Activated naive CD8-positive, alpha-beta T cell treated with anti-CD3 and anti-CD28 coated beads for 36 hours (primary cell): ENCODE measurements around the gene SIGLEC11. TPM values are rescaled to one million over a fixed set of nuclear protein-coding genes. Genes with fewer than 3 reads are reported as not detected.
"Not testable (repeated sequence)": the region's sequence is repeated elsewhere in the genome, so short reads cannot be mapped to it uniquely, and the experiment has no call there.

Experiments
- DNase-seq: peaks from one replicate; pipeline ENCODE4 v3.0.0; 2021
- H3K27ac Mint-ChIP-seq: one replicate; pipeline ENCODE4 v1.8.0; 2022; ENCODE audit warnings: mild to moderate bottlenecking, moderate library complexity, mixed read lengths
- H3K27me3 Mint-ChIP-seq: one replicate; pipeline ENCODE4 v1.8.0; 2022; ENCODE audit warnings: mild to moderate bottlenecking, mixed read lengths
- H3K36me3 Mint-ChIP-seq: one replicate; pipeline ENCODE4 v1.8.0; 2021; ENCODE audit warnings: mild to moderate bottlenecking, mixed read lengths
- H3K4me1 Mint-ChIP-seq: one replicate; pipeline ENCODE4 v1.8.0; 2021; ENCODE audit warnings: mixed read lengths
- H3K4me3 Mint-ChIP-seq: one replicate; pipeline ENCODE4 v1.8.0; 2022; ENCODE audit warnings: mild to moderate bottlenecking, moderate library complexity, mixed read lengths
- H3K9me3 Mint-ChIP-seq: one replicate; pipeline ENCODE4 v1.8.0; 2022; ENCODE audit warnings: mixed read lengths
- total RNA-seq, 2 experiments: library from RNA; stranded (reverse); gene quantifications; one replicate each; pipeline ENCODE4 v1.2.3, GENCODE V29; 2021

Gene SIGLEC11
- total RNA-seq, 2 experiments from 2014 or later, result not detected

GRCh38 chr19:49929611-49930482, 31.1 kb downstream of the SIGLEC11 start:
- DNase-seq, result peak; percentile 90
- peaks cover 63% of the 10 kb centered on the region for H3K36me3 Mint-ChIP-seq
- peak overlapping the region; percentile 97 for H3K4me3 Mint-ChIP-seq
- H3K27ac Mint-ChIP-seq, result peak overlapping the region; percentile 99
- H3K27me3 Mint-ChIP-seq, result peaks cover 10% of the 10 kb centered on the region
- H3K4me1 Mint-ChIP-seq, result peaks cover 43% of the 10 kb centered on the region
- peaks cover 5% of the 10 kb centered on the region for H3K9me3 Mint-ChIP-seq

- Mint-ChIP-seq H3K4me1 (peaks cover 43% of the 10 kb centered on the region), H3K9me3 (peaks cover 5% of the 10 kb centered on the region), H3K36me3 (peaks cover 63% of the 10 kb centered on the region), H3K27me3 (peaks cover 10% of the 10 kb centered on the region), H3K27ac (peak within 1 kb of the TSS; percentile 99), H3K4me3 (peak within 1 kb of the TSS; percentile 97)
- DNase-seq, result peak; percentile 91
Measured at GRCh38 chr19:49929121-49929610, 31.8 kb downstream of the SIGLEC11 start, which contains the start of the genes ATF5 and NUP62. TSS of gene ATF5 (plus strand) at chr19:49929205. CDS start at chr19:49930851, 1,646 bp downstream. TSS of gene NUP62 (minus strand) at chr19:49929504. CDS start at chr19:49909807, 19,697 bp downstream.

DNA sequence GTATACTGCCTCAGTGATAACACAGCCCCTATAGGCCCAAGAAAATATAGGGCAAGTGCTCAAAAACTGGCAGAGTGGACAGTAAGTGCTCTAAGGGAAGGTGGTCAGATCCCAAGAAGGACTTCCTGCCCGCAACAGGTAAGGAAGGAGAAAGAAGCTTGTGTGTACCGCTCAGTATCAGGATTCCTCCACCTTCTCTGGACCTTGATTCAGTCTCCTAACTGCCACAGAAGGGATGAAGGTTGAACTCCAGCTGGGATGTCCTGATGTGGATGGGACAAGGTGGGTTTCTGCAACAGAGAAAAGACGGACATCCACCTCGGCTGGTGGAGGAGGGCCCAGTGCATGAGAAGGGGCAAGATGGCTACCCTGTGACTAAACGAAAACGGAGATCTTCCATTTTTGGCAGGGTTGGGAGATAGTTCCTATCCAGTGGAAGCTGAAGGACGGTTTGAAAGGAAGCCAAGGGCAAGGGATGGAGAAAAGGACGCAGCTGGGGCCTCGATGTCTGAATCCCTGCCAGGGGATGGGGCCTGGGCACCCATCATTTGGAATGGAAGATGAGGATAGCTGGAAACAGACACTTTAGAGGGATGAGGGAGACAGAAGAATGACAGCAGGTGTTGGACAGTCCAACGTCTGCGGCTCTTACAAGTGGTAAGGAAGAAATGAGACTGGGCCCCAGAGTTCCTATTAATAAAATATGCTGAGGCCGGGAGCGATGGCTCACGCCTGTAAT, 33.3 kb downstream of the SIGLEC11 start:
- H3K4me3 Mint-ChIP-seq, result peak overlapping the region; percentile 97
- H3K27ac Mint-ChIP-seq, result peak overlapping the region; percentile 99
- H3K9me3 Mint-ChIP-seq, result peaks cover 5% of the 10 kb centered on the region
- peaks cover 42% of the 10 kb centered on the region for H3K4me1 Mint-ChIP-seq
- H3K27me3 Mint-ChIP-seq, result peaks cover 10% of the 10 kb centered on the region
- H3K36me3 Mint-ChIP-seq, result peaks cover 58% of the 10 kb centered on the region
- DNase-seq, result no peak

- H3K4me1 Mint-ChIP-seq, result peaks cover 43% of the 10 kb centered on the region
- DNase-seq, result no peak
- H3K27me3 Mint-ChIP-seq, result peaks cover 10% of the 10 kb centered on the region
- no peak overlapping the region for H3K27ac Mint-ChIP-seq
- peak overlapping the region; percentile 52 for H3K4me3 Mint-ChIP-seq
- peaks cover 52% of the 10 kb centered on the region for H3K36me3 Mint-ChIP-seq
- H3K9me3 Mint-ChIP-seq, result peaks cover 5% of the 10 kb centered on the region
Measured at GRCh38 chr19:49926515-49926914, 34.5 kb downstream of the SIGLEC11 start.

- peaks cover 52% of the 10 kb centered on the region for H3K36me3 Mint-ChIP-seq
Measured at GRCh38 chr19:49925486-49925885, 35.5 kb downstream of the SIGLEC11 start.

DNA sequence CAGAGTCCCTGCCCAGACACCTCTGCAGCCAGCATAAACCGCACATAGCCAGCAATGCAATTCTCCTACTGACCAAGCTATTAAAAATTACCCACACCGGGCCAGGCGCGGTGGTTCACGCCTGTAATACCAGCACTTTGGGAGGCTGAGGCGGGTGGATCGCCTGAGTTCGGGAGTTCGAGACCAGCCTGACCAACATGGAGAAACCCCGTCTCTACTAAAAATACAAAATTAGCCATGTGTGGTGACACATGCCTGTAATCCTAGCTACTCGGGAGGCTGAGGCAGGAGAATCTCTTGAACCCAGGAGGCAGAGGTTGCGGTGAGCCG, 36.1 kb downstream of the SIGLEC11 start:
- peaks cover 51% of the 10 kb centered on the region for H3K36me3 Mint-ChIP-seq
- not testable (repeated sequence) for H3K27me3 Mint-ChIP-seq, DNase-seq, H3K4me3 Mint-ChIP-seq, H3K9me3 Mint-ChIP-seq
- peaks cover 43% of the 10 kb centered on the region for H3K4me1 Mint-ChIP-seq
- peak overlapping the region; percentile 38 for H3K27ac Mint-ChIP-seq

More at GRCh38 chr19:49925486-49925885, 35.5 kb downstream of the SIGLEC11 start:
- Mint-ChIP-seq H3K27ac (no peak overlapping the region), H3K27me3 (peaks cover 10% of the 10 kb centered on the region), H3K4me3 (no peak overlapping the region), H3K9me3 (peaks cover 5% of the 10 kb centered on the region), H3K4me1 (peaks cover 47% of the 10 kb centered on the region)
- no peak for DNase-seq

DNA sequence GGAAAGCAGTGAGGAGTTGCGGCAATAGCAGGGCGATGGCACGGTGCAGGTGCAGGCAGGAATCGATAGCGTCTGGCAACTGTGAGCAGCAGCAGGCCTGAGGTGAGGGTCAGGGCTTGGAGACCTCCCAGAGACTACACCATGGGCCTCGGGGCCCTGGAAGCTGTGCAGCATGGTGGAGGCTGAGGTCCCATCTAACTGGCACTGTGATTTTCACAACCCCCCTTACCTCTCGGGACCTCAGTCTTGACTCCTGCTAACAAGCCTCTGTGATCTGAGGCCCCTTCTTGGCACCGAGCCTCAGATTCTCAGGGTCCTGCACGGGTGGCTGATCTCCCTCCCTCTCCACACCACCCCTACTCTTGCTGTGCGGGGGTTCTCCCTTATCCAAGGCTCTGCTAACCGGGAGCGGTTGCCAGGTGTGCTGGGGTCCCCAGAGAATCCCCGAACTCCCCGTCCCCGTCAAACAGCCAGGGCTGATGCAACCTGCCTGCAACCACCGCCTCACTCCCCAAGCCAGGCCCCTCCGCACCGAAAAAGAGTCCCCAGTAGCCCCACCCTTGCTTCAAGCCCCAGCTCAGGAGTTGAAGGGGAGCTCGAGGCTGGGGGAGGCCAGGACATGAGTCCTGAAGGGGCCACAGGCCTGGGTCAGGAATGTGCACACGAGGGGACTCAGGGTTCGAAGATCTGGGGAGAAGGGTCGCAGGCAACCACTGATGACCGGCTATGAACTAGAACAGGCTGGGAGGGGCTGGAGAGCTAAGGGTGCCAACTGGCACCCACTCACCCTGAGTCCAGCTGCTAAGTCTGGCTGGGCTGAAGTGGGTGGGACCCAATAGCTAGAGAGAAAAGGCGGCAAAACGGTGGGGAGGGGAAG, 36.7 kb downstream of the SIGLEC11 start:
- no peak for DNase-seq
- Mint-ChIP-seq H3K4me1 (peaks cover 37% of the 10 kb centered on the region), H3K4me3 (no peak overlapping the region), H3K36me3 (peaks cover 48% of the 10 kb centered on the region), H3K27ac (peak overlapping the region; percentile 38), H3K9me3 (no peaks in the 10 kb centered on the region), H3K27me3 (peaks cover 5% of the 10 kb centered on the region)

DNA sequence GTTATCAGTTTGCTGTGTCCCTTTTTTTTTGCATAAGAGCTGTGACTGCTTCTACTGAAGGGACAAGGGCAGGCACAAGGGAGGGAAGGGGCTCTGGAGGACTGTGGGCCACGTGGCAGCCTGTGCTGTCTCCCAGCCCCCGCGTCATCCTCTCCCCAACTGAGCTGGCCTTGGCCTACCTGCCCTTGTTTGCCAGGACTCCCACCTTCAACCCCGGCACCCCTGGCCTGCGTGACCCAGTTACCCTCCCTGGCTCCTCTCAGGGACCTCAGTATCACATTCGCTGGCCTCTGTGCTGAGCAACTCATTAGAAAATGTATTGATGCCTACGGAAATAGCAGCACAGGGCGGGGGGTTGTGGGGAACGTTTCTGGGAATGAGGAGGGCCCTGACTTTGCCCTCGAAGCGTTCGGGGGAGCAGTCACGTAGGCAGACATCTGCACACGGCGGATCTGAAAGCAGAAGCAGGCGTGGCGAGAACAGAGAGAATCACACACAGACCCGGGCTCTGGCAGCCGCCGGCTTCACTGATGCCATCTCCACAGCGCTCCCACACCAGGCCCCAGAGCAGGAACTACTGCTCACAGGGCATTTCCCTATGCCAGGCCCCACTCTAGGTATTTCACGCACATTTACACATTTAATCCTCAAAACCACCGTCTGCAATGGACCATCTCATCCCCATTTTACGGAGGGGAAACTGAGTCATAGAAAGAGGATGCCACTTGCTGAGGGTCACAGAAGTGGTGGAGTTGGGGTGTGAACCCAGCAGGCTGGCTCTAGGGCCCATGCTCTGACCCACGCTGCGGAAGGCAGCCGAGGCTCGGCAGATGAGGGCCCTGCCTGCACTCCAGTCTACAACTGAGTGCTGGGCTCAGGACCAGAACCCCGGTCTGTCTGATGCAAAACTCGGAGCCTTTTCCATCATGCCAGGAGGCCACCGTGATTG, 37.6 kb downstream of the SIGLEC11 start:
- Mint-ChIP-seq H3K27ac (no peak overlapping the region), H3K9me3 (no peaks in the 10 kb centered on the region), H3K4me3 (no peak overlapping the region), H3K4me1 (peaks cover 35% of the 10 kb centered on the region), H3K36me3 (peaks cover 44% of the 10 kb centered on the region), H3K27me3 (no peaks in the 10 kb centered on the region)
- DNase-seq, result no peak

DNA sequence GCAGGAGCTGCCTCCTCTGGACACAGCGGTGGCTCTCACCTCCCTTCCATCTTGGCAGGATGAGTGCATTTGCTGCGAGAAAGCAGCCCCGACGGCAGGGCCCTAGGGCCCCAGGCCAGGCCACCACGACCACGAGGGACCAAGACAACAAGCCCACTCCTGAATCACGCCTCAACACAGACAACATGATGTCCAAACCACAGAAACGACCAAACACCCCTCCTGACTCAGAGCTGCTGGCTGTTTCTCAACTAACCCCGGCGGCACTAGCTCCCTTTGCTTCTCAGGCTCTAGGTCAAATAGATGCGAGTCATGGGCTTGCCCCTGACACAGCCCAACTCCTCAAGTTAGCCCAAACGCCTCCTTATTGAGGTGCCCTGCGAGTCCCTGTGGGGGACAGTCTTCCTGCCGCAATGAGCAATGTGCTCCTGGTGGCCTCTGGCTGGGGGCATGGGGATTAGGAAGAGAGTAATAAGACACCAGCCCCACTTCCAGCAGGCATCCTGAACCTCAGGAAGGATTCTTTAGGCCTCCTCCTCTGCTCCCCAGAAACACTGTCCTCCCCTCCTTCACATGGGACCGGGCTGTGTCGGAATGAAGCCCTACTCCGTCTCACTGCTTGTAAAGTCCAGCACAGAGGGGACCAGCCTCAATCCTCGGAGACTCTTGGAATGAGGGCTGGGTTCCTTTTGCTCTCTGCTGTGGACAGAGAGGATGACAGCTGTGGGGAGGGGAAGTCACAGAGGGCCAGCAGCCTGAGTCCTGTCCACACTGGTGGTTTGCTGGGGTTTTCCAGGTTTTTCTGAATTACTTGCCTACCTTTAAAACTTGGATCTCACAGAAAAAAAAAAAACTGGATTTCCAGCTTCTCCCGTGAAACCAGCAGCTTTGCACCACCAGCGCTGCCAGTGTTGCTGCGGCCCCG, 38.8 kb downstream of the SIGLEC11 start:
- Mint-ChIP-seq H3K4me1 (peaks cover 30% of the 10 kb centered on the region), H3K4me3 (no peak overlapping the region)
- DNase-seq, result no peak

DNA sequence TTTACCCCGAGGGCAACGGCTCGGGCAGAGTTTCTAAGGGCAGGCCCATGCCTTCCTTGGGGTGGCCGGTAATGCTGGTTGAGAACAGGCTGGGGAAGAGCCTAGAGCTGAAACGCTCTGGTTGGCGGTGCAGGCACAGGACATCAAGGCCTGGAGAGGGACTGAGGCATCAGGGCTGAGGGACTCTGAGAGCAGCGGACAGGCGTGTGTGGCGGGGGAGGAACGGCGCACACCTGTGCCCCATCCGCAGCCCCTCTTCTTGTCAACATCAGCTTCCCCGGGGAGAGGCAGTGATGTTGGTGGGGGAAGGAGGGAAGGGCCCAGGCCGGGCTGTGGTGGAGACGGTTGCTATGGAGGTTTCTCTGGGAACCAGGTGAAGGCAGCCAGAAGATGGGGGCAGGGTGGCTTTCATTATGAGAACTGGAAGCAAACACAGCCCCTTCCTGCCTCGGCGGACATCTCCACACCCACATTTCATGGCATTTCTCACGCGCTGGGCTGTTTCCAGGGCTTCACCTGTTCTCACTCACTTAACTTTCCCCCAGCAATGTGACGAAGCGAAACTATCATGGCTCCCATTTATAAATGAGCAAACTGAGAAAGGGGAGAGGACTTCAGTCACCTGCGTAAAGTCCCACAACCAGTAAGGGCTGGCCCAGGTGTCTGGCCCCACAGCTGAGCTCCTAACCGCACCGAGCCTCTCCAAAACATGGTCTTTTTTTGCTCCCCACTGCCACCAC, 40.2 kb downstream of the SIGLEC11 start:
- Mint-ChIP-seq H3K36me3 (peaks cover 41% of the 10 kb centered on the region), H3K4me1 (peaks cover 27% of the 10 kb centered on the region), H3K4me3 (no peak overlapping the region), H3K9me3 (no peaks in the 10 kb centered on the region), H3K27me3 (no peaks in the 10 kb centered on the region), H3K27ac (peak overlapping the region; percentile 46)
- DNase-seq, result no peak

More for the DNA sequence above, 38.8 kb downstream of the SIGLEC11 start:
- peak overlapping the region; percentile 72 for H3K27ac Mint-ChIP-seq
- no peaks in the 10 kb centered on the region for H3K9me3 Mint-ChIP-seq
- peaks cover 42% of the 10 kb centered on the region for H3K36me3 Mint-ChIP-seq
- no peaks in the 10 kb centered on the region for H3K27me3 Mint-ChIP-seq

DNA sequence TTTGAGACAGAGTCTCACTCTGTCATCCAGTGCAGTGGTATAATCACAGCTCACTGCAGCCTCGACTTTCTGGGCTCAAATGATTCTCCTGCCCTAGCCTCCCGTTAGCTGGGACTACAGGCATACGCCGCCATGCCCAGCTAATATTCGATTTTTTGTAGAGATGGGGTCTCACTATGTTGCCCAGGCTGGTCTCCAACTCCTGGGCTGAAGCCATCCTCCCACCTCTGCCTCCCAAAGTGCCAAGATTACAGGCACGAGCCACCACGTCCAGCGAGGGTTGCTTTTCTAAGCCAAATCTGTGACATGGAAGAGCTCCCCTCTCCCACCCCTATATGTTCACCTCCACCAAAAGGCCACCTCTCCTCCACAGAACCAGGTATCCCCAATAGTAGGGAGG, 42.9 kb downstream of the SIGLEC11 start:
- no peak for DNase-seq
- Mint-ChIP-seq H3K4me1 (peaks cover 32% of the 10 kb centered on the region), H3K27ac (no peak overlapping the region), H3K9me3 (no peaks in the 10 kb centered on the region), H3K27me3 (no peaks in the 10 kb centered on the region), H3K36me3 (peaks cover 50% of the 10 kb centered on the region), H3K4me3 (no peak overlapping the region)
